GM10266 (cell line): ENCODE results near the gene STRIP1.

ENCODE experiments used
- DNase-seq: peaks from one replicate; pipeline ENCODE4 v3.0.0; 2012; ENCODE audit errors: extremely low spot score
- TF ChIP-seq, protein P1 (sequence below): IDR thresholded peaks from 2 replicates; pipeline ENCODE4 v1.5.1; 2012; ENCODE audit warnings: mild to moderate bottlenecking, low read depth; ENCODE audit not compliant: control insufficient read depth, insufficient read depth; ENCODE audit errors: missing control alignments

Gene STRIP1

DNA sequence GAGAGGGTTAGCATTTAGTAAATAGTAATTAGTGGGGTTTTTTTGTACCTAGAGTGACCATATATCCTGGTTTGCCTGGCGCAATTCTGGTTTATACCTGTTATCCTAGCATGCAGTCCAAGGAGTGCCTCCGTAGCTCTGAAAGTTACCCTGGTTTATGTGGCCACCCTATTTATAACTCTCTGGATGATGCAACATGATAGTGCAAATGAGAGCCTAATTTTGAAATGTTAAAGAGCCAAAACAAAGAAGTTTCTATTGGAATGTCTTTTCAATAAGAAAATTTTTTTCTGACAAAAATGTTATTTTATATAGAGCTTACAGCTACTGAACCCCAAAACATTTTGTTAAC, 44.1 kb upstream of the STRIP1 start:
- TF ChIP-seq, protein P1, sequence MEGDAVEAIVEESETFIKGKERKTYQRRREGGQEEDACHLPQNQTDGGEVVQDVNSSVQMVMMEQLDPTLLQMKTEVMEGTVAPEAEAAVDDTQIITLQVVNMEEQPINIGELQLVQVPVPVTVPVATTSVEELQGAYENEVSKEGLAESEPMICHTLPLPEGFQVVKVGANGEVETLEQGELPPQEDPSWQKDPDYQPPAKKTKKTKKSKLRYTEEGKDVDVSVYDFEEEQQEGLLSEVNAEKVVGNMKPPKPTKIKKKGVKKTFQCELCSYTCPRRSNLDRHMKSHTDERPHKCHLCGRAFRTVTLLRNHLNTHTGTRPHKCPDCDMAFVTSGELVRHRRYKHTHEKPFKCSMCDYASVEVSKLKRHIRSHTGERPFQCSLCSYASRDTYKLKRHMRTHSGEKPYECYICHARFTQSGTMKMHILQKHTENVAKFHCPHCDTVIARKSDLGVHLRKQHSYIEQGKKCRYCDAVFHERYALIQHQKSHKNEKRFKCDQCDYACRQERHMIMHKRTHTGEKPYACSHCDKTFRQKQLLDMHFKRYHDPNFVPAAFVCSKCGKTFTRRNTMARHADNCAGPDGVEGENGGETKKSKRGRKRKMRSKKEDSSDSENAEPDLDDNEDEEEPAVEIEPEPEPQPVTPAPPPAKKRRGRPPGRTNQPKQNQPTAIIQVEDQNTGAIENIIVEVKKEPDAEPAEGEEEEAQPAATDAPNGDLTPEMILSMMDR = no peak
- DNase-seq = no peak

GRCh38 chr1:109991400-109991925, 43.0 kb upstream of the STRIP1 start:
- DNase-seq = no peak
- TF ChIP-seq, protein P1 = no peak

- no peak for DNase-seq
- TF ChIP-seq, protein P1 = no peak
These were observed 40.5 kb upstream of the STRIP1 start for GRCh38 chr1:109993885-109994284.

GRCh38 chr1:109994654-109995053, 39.8 kb upstream of the STRIP1 start:
- DNase-seq = no peak
- TF ChIP-seq, protein P1 = no peak

GRCh38 chr1:109995536-109995935, 38.9 kb upstream of the STRIP1 start:
- TF ChIP-seq, protein P1 = no peak
- DNase-seq = no peak

GRCh38 chr1:109996476-109996875, 37.9 kb upstream of the STRIP1 start:
- DNase-seq = no peak

DNA sequence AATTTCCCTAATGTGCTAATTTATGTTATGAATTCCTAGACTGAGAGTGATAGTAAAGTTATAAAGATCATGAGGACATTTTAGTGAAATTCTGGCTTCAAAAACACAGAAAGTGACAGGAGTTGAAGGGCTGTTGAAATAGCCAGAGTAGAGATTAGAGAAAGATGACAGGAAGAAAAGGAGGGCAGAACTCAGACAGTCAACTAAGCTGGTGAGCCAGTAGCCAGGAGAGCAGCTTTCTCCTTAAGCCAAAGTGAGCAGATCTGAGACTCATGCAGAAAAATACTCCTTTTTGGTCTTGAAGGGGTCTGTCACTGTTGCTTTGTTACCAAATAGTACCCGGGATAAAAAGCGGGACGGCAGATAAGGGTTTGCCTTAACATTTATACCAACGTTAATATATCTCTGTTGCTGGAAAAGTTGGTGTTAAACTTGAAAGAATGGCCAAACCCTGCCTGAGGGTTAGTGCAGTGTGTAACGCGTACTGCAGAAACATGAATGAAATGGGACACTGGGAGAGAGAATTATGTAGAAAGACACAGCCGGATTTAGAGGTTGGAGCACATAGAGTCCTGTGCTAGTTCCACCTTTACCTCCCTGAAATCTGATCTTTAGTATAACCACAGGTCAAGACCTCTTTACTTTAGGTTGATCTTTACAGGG, 37.1 kb upstream of the STRIP1 start:
- TF ChIP-seq, protein P1 = no peak
- DNase-seq = no peak

More at GRCh38 chr1:109996476-109996875, 37.9 kb upstream of the STRIP1 start:
- TF ChIP-seq, protein P1 = no peak
